Measurements from ENCODE around the gene RNF138. TPM values are rescaled to one million over a fixed set of nuclear protein-coding genes. Genes with fewer than 3 reads are reported as not detected.
A peak's percentile ranks its signal among the peaks of the same experiment; 100 is the strongest.
"Not testable (repeated sequence)": the region's sequence is repeated elsewhere in the genome, so short reads cannot be mapped to it uniquely, and the experiment has no call there.

RNF138 gene
- polyA plus RNA-seq, 3 donors, result 62.8 to 70.5 (median 67.1) TPM

DNA sequence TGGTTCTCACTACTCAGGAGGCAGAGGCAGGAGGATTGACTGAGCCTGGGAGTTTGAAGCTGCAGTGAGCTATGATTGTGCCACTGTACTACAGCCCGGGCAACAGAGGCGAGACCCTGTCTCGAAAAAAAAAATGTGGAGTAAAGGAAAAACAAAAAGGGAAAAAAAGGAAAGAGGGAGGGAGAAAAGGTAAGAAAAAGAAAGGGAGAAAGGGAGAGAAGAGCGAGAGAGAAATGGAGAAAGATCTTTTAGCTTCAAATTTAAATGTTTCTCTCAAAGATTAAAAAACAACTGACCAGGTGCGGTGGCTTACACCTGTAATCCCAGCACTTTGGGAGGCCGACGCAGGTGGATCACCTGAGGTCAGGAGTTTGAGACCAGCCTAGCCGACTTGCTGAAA, 7.9 kb upstream of the RNF138 start:
- Histone ChIP-seq H3K4me3 (replicated peaks in 1 of 3; ENCODE audit: low read depth in 2 of 3, low read length in 3 of 3) (no peak overlapping the region), H3K9ac (ENCODE audit: insufficient read depth, low read length, poor library complexity, severe bottlenecking) (no peak overlapping the region), H3K36me3 (replicated peaks in 1 of 2; ENCODE audit: control insufficient read depth in 1 of 2, insufficient read depth in 2 of 2, low read length in 2 of 2) (no peaks in the 10 kb centered on the region), H4K20me1 (ENCODE audit: insufficient read depth, low read length) (no peaks in the 10 kb centered on the region), H3K79me2 (ENCODE audit: insufficient read depth, low read length) (peaks cover 3% of the 10 kb centered on the region), H3K27me3 (ENCODE audit: control insufficient read depth in 2 of 2, insufficient read depth in 2 of 2, low read length in 2 of 2) (no peaks in the 10 kb centered on the region), H3K27ac (ENCODE audit: low read depth in 1 of 2, low read length in 2 of 2) (peak overlapping the region; percentile 36 to 81), H3K4me1 (ENCODE audit: control insufficient read depth in 1 of 2, insufficient read depth in 2 of 2, low read length in 2 of 2) (peaks cover 51 to 62% of the 10 kb centered on the region in 2 donors), H3K9me3 (replicated peaks in 1 of 2; ENCODE audit: control insufficient read depth in 1 of 2, insufficient read depth in 1 of 2, low read length in 2 of 2) (peaks cover 0 to 2% of the 10 kb centered on the region in 2 donors), H2AFZ (ENCODE audit: insufficient read depth, low read depth, low read length, poor library complexity, severe bottlenecking) (no peak overlapping the region), H3K4me2 (replicated peaks; ENCODE audit: extremely low read depth, low read length, poor library complexity, severe bottlenecking) (no peak overlapping the region)
- TF ChIP-seq, protein P1, sequence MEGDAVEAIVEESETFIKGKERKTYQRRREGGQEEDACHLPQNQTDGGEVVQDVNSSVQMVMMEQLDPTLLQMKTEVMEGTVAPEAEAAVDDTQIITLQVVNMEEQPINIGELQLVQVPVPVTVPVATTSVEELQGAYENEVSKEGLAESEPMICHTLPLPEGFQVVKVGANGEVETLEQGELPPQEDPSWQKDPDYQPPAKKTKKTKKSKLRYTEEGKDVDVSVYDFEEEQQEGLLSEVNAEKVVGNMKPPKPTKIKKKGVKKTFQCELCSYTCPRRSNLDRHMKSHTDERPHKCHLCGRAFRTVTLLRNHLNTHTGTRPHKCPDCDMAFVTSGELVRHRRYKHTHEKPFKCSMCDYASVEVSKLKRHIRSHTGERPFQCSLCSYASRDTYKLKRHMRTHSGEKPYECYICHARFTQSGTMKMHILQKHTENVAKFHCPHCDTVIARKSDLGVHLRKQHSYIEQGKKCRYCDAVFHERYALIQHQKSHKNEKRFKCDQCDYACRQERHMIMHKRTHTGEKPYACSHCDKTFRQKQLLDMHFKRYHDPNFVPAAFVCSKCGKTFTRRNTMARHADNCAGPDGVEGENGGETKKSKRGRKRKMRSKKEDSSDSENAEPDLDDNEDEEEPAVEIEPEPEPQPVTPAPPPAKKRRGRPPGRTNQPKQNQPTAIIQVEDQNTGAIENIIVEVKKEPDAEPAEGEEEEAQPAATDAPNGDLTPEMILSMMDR (IDR thresholded peaks at IDR 0.05), result no peak
- Mint-ChIP-seq H3K9me3 (peaks cover 0 to 6% (median 2%) of the 10 kb centered on the region in 7 donors), H3K27ac (peak overlapping the region; percentile 42 to 98 (median 97)), H3K27me3 (ENCODE audit: low read depth in 3 of 3) (peaks cover 0 to 4% (median 3%) of the 10 kb centered on the region in 3 donors), H3K4me3 (no peak overlapping the region), H3K36me3 (peaks cover 0 to 2% of the 10 kb centered on the region in 2 donors), H3K4me1 (peaks cover 61% of the 10 kb centered on the region)
- intact Hi-C loops (cut with micrococcal nuclease), result no loop called here
- DNase-seq, result no peak
- WGBS (ENCODE audit: insufficient coverage), result 100% methylated on average over 5 of the region's 8 CpGs

DNA sequence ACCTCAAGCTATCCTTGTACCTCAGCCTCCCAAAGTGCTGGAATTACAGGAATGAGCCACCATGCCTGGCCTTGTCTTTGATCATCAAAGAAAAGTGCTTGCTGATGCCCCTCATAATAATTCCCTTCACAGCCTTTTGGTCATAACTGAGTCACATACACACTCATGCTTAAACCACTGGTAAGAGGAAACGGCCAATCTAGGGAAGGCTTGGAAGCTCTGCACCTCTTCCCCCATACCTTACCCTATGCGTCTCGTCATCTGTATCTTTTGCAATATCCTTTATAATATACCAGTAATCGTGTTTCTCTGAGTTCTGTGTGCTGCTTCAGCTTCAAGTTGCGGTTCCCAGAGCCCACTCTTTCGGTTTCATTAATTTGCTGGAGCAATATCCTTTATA, 4.8 kb upstream of the RNF138 start:
- H3K4me2 ChIP-seq (replicated peaks; ENCODE audit: extremely low read depth, low read length, poor library complexity, severe bottlenecking), result peak overlapping the region; percentile 37

DNA sequence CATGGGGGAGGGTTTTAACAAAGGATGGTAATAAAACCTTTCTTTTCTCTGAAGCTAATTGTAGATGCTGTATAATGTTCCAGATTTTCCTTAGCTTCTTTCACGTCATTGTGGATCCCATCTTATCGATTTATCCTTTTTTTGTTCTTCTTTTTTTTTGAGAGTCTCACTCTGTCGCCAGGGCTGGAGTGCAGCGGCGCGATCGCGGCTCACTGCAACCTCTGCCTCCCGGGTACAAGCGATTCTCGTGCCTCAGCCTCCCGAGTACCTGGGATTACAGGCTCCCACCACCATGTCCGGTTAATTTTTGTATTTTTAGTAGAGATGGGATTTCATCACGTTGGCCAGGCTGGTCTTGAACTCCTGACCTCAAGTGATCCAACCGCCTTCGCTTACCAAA, 843 bp upstream of the RNF138 start:
- not testable (repeated sequence) for H3K4me2 ChIP-seq (replicated peaks; ENCODE audit: extremely low read depth, low read length, poor library complexity, severe bottlenecking); H3K36me3 ChIP-seq (replicated peaks in 1 of 2; ENCODE audit: control insufficient read depth in 1 of 2, insufficient read depth in 2 of 2, low read length in 2 of 2); H3K9ac ChIP-seq (ENCODE audit: insufficient read depth, low read length, poor library complexity, severe bottlenecking); H3K27me3 ChIP-seq (ENCODE audit: control insufficient read depth in 2 of 2, insufficient read depth in 2 of 2, low read length in 2 of 2); H3K27me3 Mint-ChIP-seq (ENCODE audit: low read depth in 3 of 3); H3K9me3 Mint-ChIP-seq; H3K9me3 ChIP-seq (replicated peaks in 1 of 2; ENCODE audit: control insufficient read depth in 1 of 2, insufficient read depth in 1 of 2, low read length in 2 of 2); H3K4me3 ChIP-seq (replicated peaks in 1 of 3; ENCODE audit: low read depth in 2 of 3, low read length in 3 of 3); H2AFZ ChIP-seq (ENCODE audit: insufficient read depth, low read depth, low read length, poor library complexity, severe bottlenecking); DNase-seq
- H3K4me1 Mint-ChIP-seq, result peaks cover 47% of the 10 kb centered on the region
- H3K79me2 ChIP-seq (ENCODE audit: insufficient read depth, low read length), result peaks cover 43% of the 10 kb centered on the region
- H3K27ac Mint-ChIP-seq, result peak overlapping the region; percentile 20 to 80 (median 66)
- intact Hi-C loops (cut with micrococcal nuclease), result loop anchor here (5.0 to 10.0 kb wide), 2 partner anchors 46 to 149 kb away; partner anchors contain the start of gene TRAPPC8 (in 1 of the 2)
- peaks cover 33% of the 10 kb centered on the region for H4K20me1 ChIP-seq (ENCODE audit: insufficient read depth, low read length)
- H3K4me3 Mint-ChIP-seq, result peak overlapping the region in 1 of 2 donors; percentile 51
- H3K36me3 Mint-ChIP-seq, result peaks cover 15 to 18% of the 10 kb centered on the region in 2 donors
- 94% methylated on average over 9 of the region's 16 CpGs for WGBS (ENCODE audit: insufficient coverage)
- peak overlapping the region in 1 of 2 donors; percentile 100 for H3K27ac ChIP-seq (ENCODE audit: low read depth in 1 of 2, low read length in 2 of 2)
- peaks cover 52 to 63% of the 10 kb centered on the region in 2 donors for H3K4me1 ChIP-seq (ENCODE audit: control insufficient read depth in 1 of 2, insufficient read depth in 2 of 2, low read length in 2 of 2)

More for the DNA sequence above, 4.8 kb upstream of the RNF138 start:
- Histone ChIP-seq H3K9ac (ENCODE audit: insufficient read depth, low read length, poor library complexity, severe bottlenecking) (no peak overlapping the region), H3K4me1 (ENCODE audit: control insufficient read depth in 1 of 2, insufficient read depth in 2 of 2, low read length in 2 of 2) (peaks cover 54 to 66% of the 10 kb centered on the region in 2 donors), H3K9me3 (replicated peaks in 1 of 2; ENCODE audit: control insufficient read depth in 1 of 2, insufficient read depth in 1 of 2, low read length in 2 of 2) (no peaks in the 10 kb centered on the region), H3K36me3 (replicated peaks in 1 of 2; ENCODE audit: control insufficient read depth in 1 of 2, insufficient read depth in 2 of 2, low read length in 2 of 2) (no peaks in the 10 kb centered on the region), H2AFZ (ENCODE audit: insufficient read depth, low read depth, low read length, poor library complexity, severe bottlenecking) (no peak overlapping the region), H4K20me1 (ENCODE audit: insufficient read depth, low read length) (no peaks in the 10 kb centered on the region), H3K4me3 (replicated peaks in 1 of 3; ENCODE audit: low read depth in 2 of 3, low read length in 3 of 3) (peak overlapping the region in 1 of 3 experiments; percentile 73), H3K27ac (ENCODE audit: low read depth in 1 of 2, low read length in 2 of 2) (peak overlapping the region; percentile 81 to 91), H3K27me3 (ENCODE audit: control insufficient read depth in 2 of 2, insufficient read depth in 2 of 2, low read length in 2 of 2) (no peaks in the 10 kb centered on the region), H3K79me2 (ENCODE audit: insufficient read depth, low read length) (peaks cover 10% of the 10 kb centered on the region)
- intact Hi-C loops (cut with micrococcal nuclease), result loop anchor here in 1 of 2 donors (5.0 kb wide), 1 partner anchor 40 kb away; no protein-coding TSS in a partner anchor
- peak; percentile 81 to 93 (median 89) for DNase-seq
- peaks cover 0 to 2% (median 0%) of the 10 kb centered on the region in 7 donors for H3K9me3 Mint-ChIP-seq
- peaks cover 54% of the 10 kb centered on the region for H3K4me1 Mint-ChIP-seq
- H3K27me3 Mint-ChIP-seq (ENCODE audit: low read depth in 3 of 3), result peaks cover 0 to 3% (median 1%) of the 10 kb centered on the region in 3 donors
- TF ChIP-seq, protein P1 (IDR thresholded peaks at IDR 0.05), result no peak
- WGBS (ENCODE audit: insufficient coverage), result 0% methylated on average over 1 of the region's 6 CpGs
- no peak overlapping the region for H3K4me3 Mint-ChIP-seq
- H3K36me3 Mint-ChIP-seq, result peaks cover 0 to 2% of the 10 kb centered on the region in 2 donors
- H3K27ac Mint-ChIP-seq, result peak overlapping the region; percentile 97 to 99 (median 98)
